Fibroblast of villous mesenchyme (primary cell): Measurements from ENCODE around the gene IL36B. TPM values are rescaled to one million over a fixed set of nuclear protein-coding genes. Genes with fewer than 3 reads are reported as not detected.

Experiments used
- DNase-seq: peaks from one replicate; pipeline ENCODE4 v3.0.0-alpha.2; 2010; ENCODE audit warnings: low read depth
- H3K4me3 ChIP-seq: 2 replicates; pipeline ENCODE4 v1.5.1; 2011; ENCODE audit warnings: low read depth, mild to moderate bottlenecking, low read length
- CTCF ChIP-seq: IDR thresholded peaks from 2 replicates; pipeline ENCODE4 v1.5.1; 2012; ENCODE audit warnings: low read depth, mild to moderate bottlenecking, low read length; ENCODE audit not compliant: insufficient read depth
- total RNA-seq: library from RNA; depleted of rRNA; stranded (reverse); fragments of >200 nt; gene quantifications from 2 replicates; pipeline ENCODE4 v1.2.3, GENCODE V29; 2012

Gene IL36B
- total RNA-seq, 1 donor, result not detected

- TF ChIP-seq CTCF, result no peak
- no peak overlapping the region for H3K4me3 ChIP-seq
- no peak for DNase-seq
Observed at GRCh38 chr2:113015042-113015441, 37.6 kb downstream of the IL36B start.

- DNase-seq, result no peak
- no peak overlapping the region for H3K4me3 ChIP-seq
- TF ChIP-seq CTCF, result no peak
Observed at GRCh38 chr2:113014067-113014466, 38.6 kb downstream of the IL36B start.

- TF ChIP-seq CTCF, result no peak
- DNase-seq, result no peak
- no peak overlapping the region for H3K4me3 ChIP-seq
Observed at GRCh38 chr2:113013336-113013661, 39.4 kb downstream of the IL36B start.

- no peak overlapping the region for H3K4me3 ChIP-seq
- no peak for TF ChIP-seq CTCF
- no peak for DNase-seq
Observed at GRCh38 chr2:113012436-113013335, 40.0 kb downstream of the IL36B start.

GRCh38 chr2:113011108-113011507 is 41.6 kb downstream of the IL36B start:
- DNase-seq, result no peak
- TF ChIP-seq CTCF, result no peak
- no peak overlapping the region for H3K4me3 ChIP-seq

GRCh38 chr2:113010088-113010487 is 42.6 kb downstream of the IL36B start:
- no peak for TF ChIP-seq CTCF

GRCh38 chr2:113009622-113010021 is 43.0 kb downstream of the IL36B start:
- DNase-seq, result no peak
- no peak overlapping the region for H3K4me3 ChIP-seq
- no peak for TF ChIP-seq CTCF

More at GRCh38 chr2:113010088-113010487, 42.6 kb downstream of the IL36B start:
- peak; percentile 6 for DNase-seq
- H3K4me3 ChIP-seq, result no peak overlapping the region
